ENCODE measurements around the gene SLC9A4. TPM values are rescaled to one million over a fixed set of nuclear protein-coding genes. Genes with fewer than 3 reads are reported as not detected.

The SLC9A4 gene
- total RNA-seq, 1 donor from 2014 or later, result not detected

GRCh38 chr2:102473631-102474030, 605 bp downstream of the SLC9A4 start:
- H3K27me3 ChIP-seq, result peaks cover 9% of the 10 kb centered on the region
- H3K4me3 ChIP-seq, result no peak overlapping the region
- H3K27ac ChIP-seq, result no peak overlapping the region
- H3K4me1 ChIP-seq, result no peaks in the 10 kb centered on the region
- no peaks in the 10 kb centered on the region for H3K36me3 ChIP-seq
- no peaks in the 10 kb centered on the region for H3K9me3 ChIP-seq
- no peak for TF ChIP-seq CTCF (IDR thresholded peaks at IDR 0.05)
- DNase-seq, result no peak
- intact Hi-C loops (cut with DNase I), result no loop called here
- no peak for ATAC-seq

GRCh38 chr2:102474785-102475184, 1.8 kb downstream of the SLC9A4 start:
- peaks cover 12% of the 10 kb centered on the region for H3K27me3 ChIP-seq
- no peaks in the 10 kb centered on the region for H3K9me3 ChIP-seq
- intact Hi-C loops (cut with DNase I), result no loop called here
- H3K36me3 ChIP-seq, result no peaks in the 10 kb centered on the region
- ATAC-seq (no peak), DNase-seq (no peak)
- no peaks in the 10 kb centered on the region for H3K4me1 ChIP-seq
- no peak for TF ChIP-seq CTCF (IDR thresholded peaks at IDR 0.05)
- H3K4me3 ChIP-seq, result no peak overlapping the region
- H3K27ac ChIP-seq, result no peak overlapping the region

GRCh38 chr2:102478686-102479470, 5.9 kb downstream of the SLC9A4 start:
- ATAC-seq, result no peak
- TF ChIP-seq CTCF (IDR thresholded peaks at IDR 0.05), result no peak
- DNase-seq, result no peak
- H3K27me3 ChIP-seq, result peaks cover 8% of the 10 kb centered on the region
- intact Hi-C loops (cut with DNase I), result no loop called here
- no peak overlapping the region for H3K4me3 ChIP-seq
- no peaks in the 10 kb centered on the region for H3K4me1 ChIP-seq
- no peaks in the 10 kb centered on the region for H3K9me3 ChIP-seq
- H3K36me3 ChIP-seq, result no peaks in the 10 kb centered on the region
- H3K27ac ChIP-seq, result no peak overlapping the region

- Histone ChIP-seq H3K4me1 (no peaks in the 10 kb centered on the region), H3K27me3 (peaks cover 3% of the 10 kb centered on the region), H3K9me3 (no peaks in the 10 kb centered on the region), H3K36me3 (no peaks in the 10 kb centered on the region), H3K4me3 (no peak overlapping the region), H3K27ac (no peak overlapping the region)
- no peak for TF ChIP-seq CTCF (IDR thresholded peaks at IDR 0.05)
- DNase-seq, result no peak
- intact Hi-C loops (cut with DNase I), result no loop called here
- no peak for ATAC-seq
These were observed 7.5 kb downstream of the SLC9A4 start for GRCh38 chr2:102480285-102481195.

- Histone ChIP-seq H3K4me1 (no peaks in the 10 kb centered on the region), H3K4me3 (no peak overlapping the region), H3K27me3 (peaks cover 3% of the 10 kb centered on the region), H3K9me3 (no peaks in the 10 kb centered on the region), H3K27ac (no peak overlapping the region), H3K36me3 (no peaks in the 10 kb centered on the region)
- DNase-seq (no peak), ATAC-seq (no peak)
- TF ChIP-seq CTCF (IDR thresholded peaks at IDR 0.05), result no peak
- intact Hi-C loops (cut with DNase I), result no loop called here
These were observed 8.9 kb downstream of the SLC9A4 start for GRCh38 chr2:102481931-102482330.

Measured in upper lobe of right lung (tissue), 1 donor.